GM19043 (cell line): ENCODE measurements around the gene RAB19.
"Not testable (repeated sequence)": the region's sequence is repeated elsewhere in the genome, so short reads cannot be mapped to it uniquely, and the experiment has no call there.

Experiments used
- ATAC-seq: cut with Tn5 transposase; IDR thresholded peaks from one replicate; pipeline ENCODE4 v1.9.1; 2021; ENCODE audit warnings: low read depth; ENCODE audit not compliant: unreplicated experiment

RAB19 gene

GRCh38 chr7:140398821-140399220 is 5.0 kb upstream of the RAB19 start:
- no peak for ATAC-seq

- ATAC-seq, result no peak
Measured at GRCh38 chr7:140400381-140400780, 3.5 kb upstream of the RAB19 start.

- ATAC-seq, result no peak
Measured at GRCh38 chr7:140402178-140402835, 1.6 kb upstream of the RAB19 start.

GRCh38 chr7:140404565-140405065 is 757 bp downstream of the RAB19 start:
- ATAC-seq, result no peak

GRCh38 chr7:140415361-140415760 is 11.5 kb downstream of the RAB19 start:
- ATAC-seq, result no peak

GRCh38 chr7:140415816-140416215 is 12.0 kb downstream of the RAB19 start:
- ATAC-seq, result not testable (repeated sequence)

- ATAC-seq, result no peak
Measured at GRCh38 chr7:140416560-140416959, 12.7 kb downstream of the RAB19 start.

GRCh38 chr7:140417456-140418155 is 13.7 kb downstream of the RAB19 start:
- ATAC-seq, result no peak

- ATAC-seq, result not testable (repeated sequence)
Measured at GRCh38 chr7:140418156-140418472, 14.3 kb downstream of the RAB19 start.

- ATAC-seq, result no peak
Measured at GRCh38 chr7:140418653-140419052, 14.8 kb downstream of the RAB19 start.

- ATAC-seq, result no peak
Measured at GRCh38 chr7:140421521-140421920, 17.7 kb downstream of the RAB19 start.

- no peak for ATAC-seq
Measured at GRCh38 chr7:140423501-140423900, 19.6 kb downstream of the RAB19 start.

GRCh38 chr7:140425718-140426117 is 21.9 kb downstream of the RAB19 start:
- no peak for ATAC-seq

GRCh38 chr7:140426130-140426529 is 22.3 kb downstream of the RAB19 start:
- no peak for ATAC-seq

- ATAC-seq, result no peak
Measured at GRCh38 chr7:140433396-140433795, 29.5 kb downstream of the RAB19 start.

GRCh38 chr7:140435252-140435895 is 31.5 kb downstream of the RAB19 start:
- no peak for ATAC-seq

GRCh38 chr7:140439359-140439758 is 35.5 kb downstream of the RAB19 start:
- no peak for ATAC-seq

GRCh38 chr7:140440593-140440992 is 36.7 kb downstream of the RAB19 start:
- ATAC-seq, result no peak

- no peak for ATAC-seq
Measured at GRCh38 chr7:140441519-140441918, 37.7 kb downstream of the RAB19 start.

- ATAC-seq, result no peak
Measured at GRCh38 chr7:140446467-140446866, 42.6 kb downstream of the RAB19 start.

GRCh38 chr7:140447841-140448240 is 44.0 kb downstream of the RAB19 start:
- ATAC-seq, result no peak
